Measurements from ENCODE around the gene DUSP14.
"Not testable (repeated sequence)": the region's sequence is repeated elsewhere in the genome, so short reads cannot be mapped to it uniquely, and the experiment has no call there.

Gene DUSP14

DNA sequence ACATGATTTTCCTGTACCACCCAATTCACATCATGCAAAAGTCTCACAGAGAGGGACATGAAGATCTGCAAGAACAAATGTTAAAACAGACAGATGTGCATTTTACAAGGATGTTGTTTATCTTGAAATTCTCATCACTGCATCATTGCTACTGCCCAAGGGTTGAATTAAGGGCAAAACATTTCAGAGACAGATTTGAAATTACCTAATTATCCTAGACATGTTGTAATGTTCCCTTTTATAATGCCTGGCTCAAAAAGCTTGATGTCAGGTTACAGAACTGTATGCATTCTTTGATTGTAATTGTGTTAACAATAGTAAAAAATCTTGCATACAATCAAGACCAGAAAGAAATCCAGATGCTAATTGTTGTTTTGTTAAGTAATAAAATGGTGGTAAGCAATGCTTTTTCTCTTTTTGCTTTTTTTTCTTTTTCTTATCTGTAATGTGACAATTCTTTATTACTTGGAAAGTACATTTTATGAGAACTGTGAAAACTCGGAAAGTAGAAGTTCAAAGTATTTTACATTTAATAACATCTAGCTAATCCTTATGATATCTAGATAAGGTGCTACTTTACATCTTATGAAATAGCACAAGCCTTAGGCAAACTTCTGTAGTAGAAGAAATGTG, 3.6 kb upstream of the DUSP14 start:
- DNase-seq, result no peak

DNA sequence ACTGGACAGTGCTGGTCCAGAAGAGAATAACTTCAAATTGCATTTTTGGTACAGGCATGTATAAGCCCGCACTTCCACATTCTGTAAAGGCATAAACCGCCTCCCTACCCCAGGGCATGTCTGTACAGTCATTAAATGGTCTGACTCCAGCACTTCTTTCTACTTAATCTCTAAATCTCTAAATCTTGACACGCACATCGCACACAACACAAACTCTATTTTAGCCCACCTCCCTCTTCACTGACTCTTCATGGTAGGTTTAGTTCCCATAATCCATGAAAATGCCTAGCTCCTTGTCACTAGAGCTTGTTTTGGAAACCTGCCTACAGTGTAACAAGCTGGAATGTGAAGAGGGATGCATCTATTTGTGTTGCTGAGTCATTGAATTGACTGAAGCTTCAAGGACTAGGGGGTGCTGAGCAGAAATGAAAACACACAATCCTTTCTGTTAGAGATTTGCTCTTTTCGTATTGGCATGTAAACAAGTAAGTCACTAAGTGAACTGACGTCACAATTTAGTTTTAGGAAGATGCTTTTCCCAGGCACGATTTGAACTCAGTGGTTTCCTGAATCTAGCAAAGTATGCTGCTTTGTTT, 1.6 kb upstream of the DUSP14 start:
- DNase-seq, result no peak

DNA sequence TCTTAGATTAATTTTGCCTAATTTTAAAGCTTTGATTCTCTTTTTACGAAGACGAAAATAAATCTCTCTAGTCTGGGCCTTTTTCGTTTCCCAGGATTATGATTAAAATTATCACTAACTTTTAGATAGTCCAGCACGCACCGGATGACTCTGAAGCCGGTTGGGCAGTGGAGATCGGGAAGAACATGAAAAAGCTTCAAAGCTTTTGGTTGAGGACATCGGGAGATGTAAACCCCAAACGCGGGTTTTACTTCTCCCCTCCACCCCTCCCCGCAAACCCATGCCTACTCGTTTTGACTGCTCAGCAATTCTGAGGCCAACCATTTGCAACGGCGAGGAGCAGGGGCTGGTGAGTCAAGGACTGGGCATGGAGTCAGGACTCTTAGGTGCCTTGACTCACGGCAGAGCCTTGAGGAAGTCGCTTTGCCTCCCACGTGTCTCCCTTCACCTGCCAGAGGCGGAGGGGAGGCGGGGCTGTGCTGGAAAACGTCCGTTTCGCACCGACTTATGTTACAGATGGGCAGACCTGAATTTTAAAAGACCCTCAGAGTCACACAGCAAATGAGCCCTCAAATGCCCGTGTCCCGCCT, 989 bp upstream of the DUSP14 start:
- DNase-seq, result peak; percentile 16

DNA sequence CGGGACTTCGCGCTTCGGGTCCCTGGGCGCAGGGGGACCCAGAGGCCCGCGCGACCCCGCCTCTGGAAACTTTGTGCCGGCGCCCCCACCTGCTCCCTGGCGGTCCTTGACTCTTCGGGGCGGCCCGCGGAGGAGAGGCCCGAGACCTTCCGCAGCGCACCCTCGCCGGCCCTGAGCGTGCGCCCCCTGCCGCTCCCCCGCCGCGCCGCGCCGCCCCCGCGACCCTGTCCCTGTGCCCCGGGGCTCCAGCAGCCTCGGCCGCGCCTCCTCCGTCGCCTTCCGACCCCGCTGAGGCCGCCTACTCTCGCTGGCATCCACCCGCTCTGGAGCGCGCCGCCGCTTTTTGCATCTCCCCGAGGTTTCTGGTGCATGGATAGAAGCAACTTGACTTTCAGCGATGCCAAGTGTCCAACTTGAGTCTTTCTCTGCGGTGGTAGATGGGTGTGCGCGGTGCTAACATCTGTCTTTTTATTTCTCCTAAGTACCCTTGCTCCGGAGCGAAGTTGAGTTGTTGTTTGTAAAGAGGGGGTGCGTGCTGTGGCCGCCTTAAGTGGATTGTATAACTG, 414 bp downstream of the DUSP14 start:
- peak; percentile 49 for DNase-seq

DNA sequence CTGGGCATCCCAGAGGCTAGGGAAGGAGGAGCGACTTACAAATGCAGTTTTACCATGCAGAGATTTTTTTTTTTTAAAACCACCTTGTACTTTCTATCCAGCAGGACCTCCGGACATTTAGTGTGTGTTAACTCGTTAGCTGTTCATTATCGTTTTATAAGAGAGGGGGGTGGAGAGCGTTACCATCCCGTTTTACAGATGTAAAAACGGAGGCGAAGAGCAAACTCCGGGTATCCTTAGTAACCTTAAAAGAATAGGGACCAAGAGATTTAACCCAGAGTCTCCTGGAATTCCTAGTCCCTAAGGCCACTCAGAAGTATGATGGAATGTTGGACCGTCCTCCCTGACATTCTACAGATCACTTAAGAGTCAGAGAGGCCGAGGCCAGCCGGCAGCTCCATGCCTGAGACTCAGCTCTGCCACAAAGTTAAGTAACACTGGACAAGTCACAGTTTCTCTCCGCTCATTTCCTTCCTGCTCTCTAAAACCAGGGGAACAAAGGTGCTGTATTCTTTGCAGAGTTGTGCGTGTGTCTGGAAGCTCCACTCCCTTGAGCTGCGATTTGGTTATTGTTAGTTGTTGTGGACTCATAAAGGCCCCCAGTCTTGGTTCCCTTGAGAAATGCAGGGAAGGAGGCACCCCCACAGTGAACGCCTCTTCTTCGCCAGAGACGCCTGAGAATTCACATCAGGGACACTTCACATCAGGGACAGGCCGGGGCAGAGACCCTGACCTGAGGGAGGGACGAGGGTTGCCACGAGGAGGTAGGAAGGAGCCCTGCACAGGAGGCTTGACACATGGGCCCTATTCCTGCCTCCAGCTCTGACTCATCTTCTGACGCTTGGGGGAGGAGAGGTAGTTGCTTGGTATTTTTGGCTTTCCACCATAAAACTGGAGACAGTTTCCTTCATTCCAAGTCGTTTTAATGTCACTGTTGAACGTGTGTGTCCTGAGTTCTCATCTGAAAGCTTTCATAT, 1.2 kb downstream of the DUSP14 start:
- DNase-seq, result no peak

DNA sequence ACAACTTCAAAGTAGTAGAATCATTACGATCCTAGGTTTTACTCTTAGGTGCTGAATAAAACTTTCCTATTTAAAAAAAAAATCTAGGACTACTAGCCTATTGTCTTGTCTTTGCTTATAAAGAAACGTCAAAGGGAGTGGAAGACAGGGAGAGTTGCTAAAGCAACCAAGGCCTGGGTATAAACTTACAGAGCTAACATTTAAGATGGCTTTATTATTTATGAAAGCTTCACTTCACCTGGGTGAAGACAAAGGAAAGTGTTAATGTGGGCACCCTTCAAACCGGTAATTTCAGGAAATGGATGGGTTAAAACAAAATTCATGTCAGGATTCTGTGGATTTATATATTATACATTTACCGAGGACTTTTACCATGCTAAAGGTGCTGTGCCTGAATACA, 2.5 kb downstream of the DUSP14 start:
- no peak for DNase-seq

DNA sequence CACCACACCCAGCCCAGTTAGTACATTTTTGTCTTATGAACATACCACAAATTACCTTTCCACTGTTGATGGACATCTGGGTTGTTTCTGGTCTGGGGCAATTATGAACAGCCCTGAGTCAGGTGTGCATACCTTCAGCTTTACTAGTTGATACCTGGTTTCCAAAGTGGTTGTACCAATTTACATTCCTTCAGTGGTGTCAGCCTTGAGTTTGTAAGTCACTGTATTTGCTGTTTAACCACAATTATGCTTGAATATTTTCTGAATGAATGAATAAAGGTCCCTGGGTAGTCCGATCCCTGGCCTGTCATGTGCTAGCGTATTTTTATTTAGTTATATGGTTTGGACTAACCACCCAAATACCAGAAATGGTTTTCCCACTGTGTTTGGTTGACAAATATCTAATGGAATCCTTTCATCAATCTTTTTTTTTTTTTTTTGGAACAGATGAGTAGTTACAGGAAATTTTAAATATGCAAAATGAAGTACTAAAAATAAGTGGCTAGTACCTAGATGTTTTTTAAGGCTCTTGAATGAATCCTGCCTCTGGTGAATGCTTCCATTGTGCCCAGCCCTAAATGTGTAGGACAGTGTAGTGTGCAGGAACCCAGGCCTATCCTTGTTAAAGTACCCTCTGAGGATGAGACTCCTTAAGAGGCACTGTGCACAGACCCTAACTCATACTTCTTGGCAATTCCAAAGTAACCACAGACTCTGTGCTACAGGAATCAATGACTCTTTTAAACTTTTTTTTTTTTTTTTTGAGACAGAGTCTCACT, 3.7 kb downstream of the DUSP14 start:
- DNase-seq, result no peak

DNA sequence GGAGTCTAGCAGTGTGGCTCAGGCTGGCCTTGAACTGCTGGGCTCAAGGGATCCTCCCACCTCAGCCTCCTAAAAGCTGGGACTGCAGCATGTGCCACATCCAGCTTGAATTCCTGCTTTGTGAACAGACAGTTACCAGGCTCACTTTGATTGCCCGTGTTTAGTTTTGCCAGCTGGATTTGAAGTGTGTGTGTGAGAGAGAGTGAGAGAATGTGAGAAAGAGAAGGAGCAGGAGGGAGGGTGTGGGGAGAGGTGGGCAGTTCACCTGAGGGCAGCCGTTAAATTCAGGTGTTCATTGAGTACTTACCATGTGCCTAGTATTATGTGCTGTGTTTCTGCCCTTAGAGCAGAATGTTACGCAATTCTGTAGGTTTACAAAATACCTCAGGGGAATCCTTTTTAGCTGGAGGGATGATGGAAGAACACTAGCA, 4.7 kb downstream of the DUSP14 start:
- DNase-seq, result no peak

DNA sequence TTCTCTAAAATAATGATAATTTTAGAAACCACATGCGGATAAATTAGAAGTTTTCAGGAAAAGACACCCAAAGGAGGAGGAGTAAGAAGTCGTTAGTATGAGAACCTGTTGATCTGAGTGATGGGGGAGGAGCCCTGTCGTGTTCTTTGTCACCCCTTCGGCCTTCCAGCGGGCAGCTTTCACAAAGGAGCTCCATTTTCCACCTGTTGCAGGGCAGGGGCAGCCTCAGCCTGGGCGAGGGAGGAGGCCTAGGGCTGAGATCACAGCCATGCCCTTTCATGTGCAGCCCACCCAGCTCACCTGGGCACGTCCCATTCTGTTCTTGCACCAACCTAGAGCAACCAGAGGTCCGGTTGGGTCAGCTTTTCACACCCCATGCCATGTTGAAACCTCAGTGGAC, 5.3 kb downstream of the DUSP14 start:
- DNase-seq, result no peak

DNA sequence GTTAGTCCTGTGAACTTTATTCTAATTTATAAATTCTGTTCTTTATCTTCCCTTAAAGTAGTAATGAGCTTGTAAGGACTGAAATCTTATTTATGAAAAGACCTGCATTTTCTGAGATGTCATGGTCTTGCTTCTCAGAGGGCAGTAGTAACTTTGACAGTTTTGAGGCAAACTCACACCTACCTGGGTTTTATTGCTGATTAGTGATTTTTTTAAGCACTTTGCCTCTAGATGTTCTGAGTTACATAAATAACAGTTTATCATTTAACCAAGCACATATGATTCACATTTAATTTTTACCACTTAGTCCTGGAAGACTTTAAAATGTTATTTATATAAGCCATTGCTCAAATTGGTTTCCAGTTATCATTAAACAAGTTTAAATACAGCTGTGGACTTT, 10.7 kb downstream of the DUSP14 start:
- no peak for DNase-seq

DNA sequence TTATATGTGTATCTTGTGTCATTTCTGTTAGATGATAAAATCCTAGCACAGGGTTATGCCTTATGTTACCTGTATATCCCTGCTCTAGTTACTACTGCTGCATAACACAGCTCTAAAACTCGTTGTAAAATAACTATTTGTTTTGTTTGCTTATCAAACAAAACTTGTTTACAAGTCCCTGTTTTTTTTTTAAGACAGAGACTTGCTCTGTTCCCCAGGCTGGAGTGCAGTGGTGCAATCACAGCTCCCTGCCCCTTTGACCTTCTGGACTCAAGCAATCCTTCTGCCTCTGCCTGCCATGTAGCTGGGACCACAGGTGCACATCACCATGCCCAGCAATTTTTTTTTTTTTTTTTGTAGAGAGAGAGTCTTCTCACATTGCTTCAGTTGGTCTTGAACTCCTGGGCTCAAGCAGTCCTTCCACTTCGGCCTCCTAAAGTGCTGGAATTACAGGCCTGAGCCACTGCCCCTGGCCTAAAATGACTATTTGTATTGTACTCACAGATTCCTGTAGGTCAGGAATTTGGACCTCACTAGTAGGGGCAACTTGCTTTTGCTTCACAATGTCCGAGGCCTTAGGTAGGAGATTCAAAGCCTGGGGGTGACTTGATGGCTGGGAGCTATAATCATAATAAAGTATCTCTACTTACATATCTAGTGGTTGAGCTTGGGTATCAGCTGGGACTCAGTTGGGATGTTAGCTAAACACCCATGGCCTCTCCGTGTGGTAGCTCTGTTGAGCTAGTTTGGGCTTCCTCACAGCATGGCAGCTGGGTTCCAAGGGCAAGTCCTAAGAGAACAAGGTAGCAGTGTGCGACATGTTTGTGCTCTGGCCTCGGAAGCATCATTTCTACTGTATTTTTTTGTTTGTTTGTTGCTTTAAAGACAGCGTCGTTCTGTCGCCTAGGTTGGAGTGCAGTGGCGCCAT, 12.6 kb downstream of the DUSP14 start:
- DNase-seq, result no peak

DNA sequence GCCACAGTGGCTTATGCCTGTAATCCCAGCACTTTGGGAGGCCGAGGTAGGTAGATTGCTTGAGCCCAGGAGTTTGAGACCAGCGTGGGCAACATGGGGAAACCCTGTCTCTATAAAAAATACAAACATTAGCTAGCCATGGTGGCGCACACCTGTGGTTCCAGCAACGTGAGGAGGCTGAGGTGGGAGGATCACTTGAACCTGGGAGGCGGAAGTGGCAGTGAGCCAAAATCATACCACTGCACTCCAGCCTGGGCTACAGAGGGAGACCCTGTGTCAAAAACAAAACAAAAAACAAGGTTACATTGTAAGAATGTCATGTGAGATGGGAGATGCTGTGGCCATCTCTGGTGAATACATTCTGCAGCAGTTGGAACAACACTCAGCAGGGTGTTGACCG, 13.5 kb downstream of the DUSP14 start:
- no peak for DNase-seq

DNA sequence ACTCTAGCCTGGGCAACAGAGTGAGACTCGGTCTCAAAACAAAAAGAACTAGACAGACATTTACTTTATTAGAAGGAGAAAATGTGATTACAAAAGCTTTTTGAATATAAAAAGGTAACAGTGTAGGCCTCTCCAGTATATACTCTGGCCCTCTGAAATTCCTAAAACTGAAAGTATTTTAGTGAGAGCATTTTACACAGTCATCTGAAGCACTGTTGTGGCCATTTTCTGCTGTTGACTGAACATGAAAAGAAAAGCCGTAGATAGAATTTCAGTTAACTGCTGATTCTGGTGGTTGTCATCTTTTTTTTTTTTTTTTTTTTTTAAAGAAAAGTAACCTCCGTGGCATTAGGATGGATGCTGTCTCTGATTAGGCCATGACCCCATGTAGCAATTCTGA, 15.6 kb downstream of the DUSP14 start:
- no peak for DNase-seq

DNA sequence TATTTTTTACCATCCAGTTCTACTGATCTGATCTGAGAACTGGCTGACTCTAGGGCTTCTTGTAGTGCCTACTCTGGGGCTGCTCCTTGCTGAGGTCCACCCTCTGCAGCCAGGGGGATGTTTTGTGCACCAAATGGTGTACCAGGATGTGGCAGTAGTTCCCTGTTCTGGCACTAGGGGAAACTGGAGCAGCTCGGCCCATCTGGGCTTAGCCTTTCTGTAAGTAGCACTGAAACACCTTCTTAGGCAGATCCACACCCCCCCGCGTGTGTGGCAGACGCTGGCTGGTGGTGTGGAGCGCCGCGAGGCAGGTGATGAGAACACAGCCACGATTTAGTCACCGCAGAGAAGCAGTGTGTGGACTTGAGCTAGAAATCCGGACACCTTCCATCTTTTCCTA, 17.0 kb downstream of the DUSP14 start:
- DNase-seq, result no peak

DNA sequence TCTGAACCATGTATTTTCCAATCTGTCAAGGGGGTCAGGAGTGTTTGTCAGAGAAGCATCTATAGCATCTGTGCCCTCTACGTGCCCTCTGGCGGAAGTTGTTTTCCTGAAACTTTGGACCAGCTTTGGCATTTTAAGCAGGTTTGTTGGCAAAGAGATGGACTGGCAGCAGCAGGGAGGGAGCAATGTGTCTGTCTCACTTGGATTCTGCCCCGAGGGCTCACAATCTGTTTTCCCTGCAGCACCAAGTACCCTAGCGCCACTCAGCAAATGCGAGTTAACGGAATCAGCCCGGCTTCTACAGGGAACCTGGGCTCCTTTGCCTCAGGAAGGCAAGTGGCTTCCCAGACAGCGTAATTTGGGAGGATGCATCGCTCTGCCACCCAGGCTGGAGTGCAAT, 17.4 kb downstream of the DUSP14 start:
- DNase-seq, result no peak

DNA sequence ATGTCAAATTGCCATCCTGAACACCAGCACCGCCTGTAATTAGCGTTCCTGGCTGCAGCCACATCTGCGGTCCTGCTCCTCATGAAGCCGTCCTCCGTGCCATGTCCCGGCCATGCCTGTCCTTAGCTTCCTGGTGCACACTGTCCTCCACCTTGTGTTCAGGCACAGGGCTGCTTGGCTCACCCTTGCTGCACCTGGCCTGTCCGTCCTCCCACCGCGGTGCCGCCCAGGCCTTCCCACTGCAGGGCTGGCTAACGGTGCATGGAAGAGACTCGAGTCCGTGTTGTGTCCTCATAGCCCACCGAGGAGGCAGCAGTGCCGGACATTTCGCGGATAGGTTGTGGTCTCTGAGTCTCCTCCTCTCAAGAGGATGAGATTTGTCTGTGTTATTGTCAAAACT, 20.4 kb downstream of the DUSP14 start:
- DNase-seq, result no peak

DNA sequence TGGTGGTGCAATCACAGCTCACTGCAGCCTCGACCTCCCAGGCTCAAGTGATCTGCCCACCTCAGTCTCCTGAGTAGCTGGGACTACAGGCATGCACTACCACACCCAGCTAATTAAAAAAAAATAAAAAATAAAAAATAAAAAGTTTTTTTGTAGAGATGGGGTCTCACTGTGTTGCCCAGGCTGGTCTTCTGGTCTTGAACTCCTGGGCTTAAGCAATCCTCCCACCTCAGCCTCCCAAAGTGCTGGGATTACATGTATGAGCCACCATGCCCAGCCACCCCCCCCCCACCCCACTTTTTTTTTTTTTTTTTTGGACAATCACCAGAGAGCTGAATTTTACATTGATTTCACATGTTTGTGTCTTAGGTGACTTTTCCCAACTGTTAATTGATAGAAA, 22.0 kb downstream of the DUSP14 start:
- not testable (repeated sequence) for DNase-seq

DNA sequence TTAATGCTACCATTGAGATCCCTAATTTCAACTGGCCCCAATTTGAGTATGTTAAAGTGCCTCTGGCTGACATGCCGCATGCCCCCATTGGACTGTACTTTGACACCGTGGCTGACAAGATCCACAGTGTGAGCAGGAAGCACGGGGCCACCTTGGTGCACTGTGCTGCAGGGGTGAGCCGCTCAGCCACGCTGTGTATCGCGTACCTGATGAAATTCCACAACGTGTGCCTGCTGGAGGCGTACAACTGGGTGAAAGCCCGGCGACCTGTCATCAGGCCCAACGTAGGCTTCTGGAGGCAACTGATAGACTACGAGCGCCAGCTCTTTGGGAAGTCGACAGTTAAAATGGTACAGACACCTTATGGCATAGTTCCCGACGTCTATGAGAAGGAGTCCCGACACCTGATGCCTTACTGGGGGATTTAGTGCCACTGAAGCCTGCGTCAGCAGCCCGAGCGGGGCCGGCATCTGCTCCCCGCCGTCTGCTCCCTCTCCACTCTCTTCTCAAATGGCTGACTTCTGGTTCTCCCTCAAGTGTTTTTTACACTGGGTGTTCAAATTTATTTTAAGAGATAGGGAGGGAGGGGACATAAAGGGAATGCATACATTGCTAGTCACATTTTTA, 22.9 kb downstream of the DUSP14 start:
- no peak for DNase-seq

DNA sequence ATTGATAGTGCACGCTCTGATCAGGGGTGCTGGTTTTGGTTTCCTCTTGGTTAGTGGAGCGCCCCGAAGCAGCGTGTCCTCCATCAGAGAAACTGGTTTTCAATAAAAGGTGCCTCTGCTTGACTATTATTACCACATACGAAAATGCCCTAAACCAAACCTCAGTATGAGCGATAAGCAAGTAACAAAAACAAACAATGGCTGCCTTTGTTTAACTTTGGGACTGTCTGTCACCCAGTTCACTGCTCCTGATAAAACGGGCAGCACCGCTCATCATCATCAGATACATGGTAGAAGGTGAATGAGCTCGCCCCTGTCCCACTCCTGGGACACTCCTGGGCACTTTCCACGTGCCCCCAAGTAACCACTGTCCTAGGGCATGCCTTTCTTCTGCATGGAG, 24.0 kb downstream of the DUSP14 start:
- DNase-seq, result no peak

DNA sequence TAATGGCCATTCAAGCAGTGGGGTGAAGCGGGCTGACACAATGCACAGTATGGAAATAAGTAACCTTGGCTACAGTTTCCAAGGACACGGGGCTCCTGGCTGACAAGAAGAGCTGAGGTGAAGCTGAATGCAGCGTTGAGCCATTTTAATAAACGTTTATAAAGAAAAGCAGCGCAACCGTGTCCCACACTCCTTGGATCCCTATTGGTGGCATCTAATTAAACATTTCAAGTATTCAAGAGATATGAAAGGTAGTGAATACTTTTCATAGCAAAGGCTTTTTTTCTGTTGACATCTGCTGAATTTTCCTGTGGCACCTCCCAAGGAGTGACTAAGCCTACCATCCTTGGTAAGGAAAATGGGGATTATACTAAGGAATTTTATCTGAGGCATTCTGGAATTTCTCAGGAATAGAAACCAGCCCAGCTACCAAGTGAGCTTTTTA, 26.5 kb downstream of the DUSP14 start:
- DNase-seq, result no peak

DNA sequence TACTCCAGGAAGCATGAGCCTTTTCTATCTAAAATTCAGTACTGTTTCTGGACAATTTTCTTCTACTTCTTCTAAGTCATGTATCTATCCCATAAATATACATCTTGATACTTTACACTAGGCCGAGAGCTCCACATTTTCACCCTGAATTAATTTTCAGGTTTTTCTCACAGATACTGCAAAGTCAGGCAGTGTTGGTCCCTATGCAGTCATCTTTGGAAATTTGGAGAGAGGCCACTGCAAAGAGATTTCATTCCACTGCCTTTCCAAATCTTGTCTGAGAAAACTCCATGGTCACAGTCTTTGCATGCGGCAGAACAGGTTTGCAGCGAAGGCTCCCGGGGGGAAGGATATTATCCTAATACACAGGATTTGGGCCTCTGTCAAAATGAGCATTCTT, 28.2 kb downstream of the DUSP14 start:
- no peak for DNase-seq

All from KG1 (cell line).